K562 (cell line): ENCODE measurements around the gene PHOSPHO1. TPM values are rescaled to one million over a fixed set of nuclear protein-coding genes. Genes with fewer than 3 reads are reported as not detected.
A peak's percentile ranks its signal among the peaks of the same experiment; 100 is the strongest.

Experiments used
- ATAC-seq: fragments of 200-7000 bp; cut with Tn5 transposase; 3 replicates; pipeline ENCODE4 v1.9.1; 2020; ENCODE audit warnings: moderate library complexity
- BruUV-seq: library from RNA; stranded (reverse); fragments of 400-500 nt; replicated peaks from 2 replicates; lab custom pipeline; 2021; lab: Mats Ljungman, UMichigan
- CTCF ChIA-PET: fragments of 300-600 bp; formaldehyde crosslinking; extraction: SDS; loops from one replicate; lab custom pipeline; 2021; ENCODE audit warnings: low intra/inter-chr PET ratio; lab: Yijun Ruan, JAX
- POLR2A ChIA-PET: fragments of 300-600, 350-650 bp; sonication (Branson Sonifier 250); formaldehyde crosslinking; extraction: SDS; loops from one replicate; lab custom pipeline; 2021; ENCODE audit warnings: antibody characterized with exemption, inconsistent platforms; lab: Yijun Ruan, JAX
- DNase-seq, 4 experiments: peaks; one replicate each; pipeline versions ENCODE4 v3.0.0 to v3.0.0-alpha.2; 2011 to 2018; ENCODE audit warnings: low spot score in 3 of 4, mixed read lengths in 3 of 4; ENCODE audit errors: extremely low read depth in 1 of 4
- FAIRE-seq: peaks from 2 replicates; lab custom pipeline; 2011; peaks lifted over from hg19 to GRCh38; lab: Jason Lieb, UNC
- H2AFZ ChIP-seq: 2 replicates; pipeline ENCODE4 v1.6.0; 2011; ENCODE audit warnings: low read depth, low read length, control low read depth, inconsistent platforms
- H3K27ac ChIP-seq: fragments of 200-600 bp; 3 replicates; pipeline ENCODE4 v1.8.0; 2011; ENCODE audit warnings: low read depth, mild to moderate bottlenecking, control low read depth, inconsistent platforms, low read length, moderate library complexity, mixed read lengths; ENCODE audit errors: extremely low read depth
- H3K27me3 ChIP-seq, 2 experiments: fragments of 300-600 bp in 1 of 2; 2 replicates in 1 of 2; 3 replicates in 1 of 2; pipeline versions ENCODE4 v1.6.0 to v1.8.0; 2011; ENCODE audit warnings: inconsistent platforms in 2 of 2, low read length in 2 of 2, mild to moderate bottlenecking in 1 of 2, mixed read lengths in 1 of 2, moderate library complexity in 1 of 2; ENCODE audit not compliant: control insufficient read depth in 2 of 2, insufficient read depth in 2 of 2
- H3K36me3 ChIP-seq: fragments of 300-600 bp; 3 replicates; pipeline ENCODE4 v1.8.0; 2011; ENCODE audit warnings: mild to moderate bottlenecking, low read length, inconsistent platforms; ENCODE audit not compliant: control insufficient read depth, insufficient read depth
- H3K4me1 ChIP-seq, 2 experiments: fragments of 200-600 bp in 1 of 2; replicated peaks in 1 of 2; 2 replicates in 1 of 2; 3 replicates in 1 of 2; pipeline versions ENCODE4 v1.5.1 to v1.8.0; 2011; ENCODE audit warnings: inconsistent platforms in 2 of 2, low read length in 2 of 2, mild to moderate bottlenecking in 1 of 2, mixed read lengths in 1 of 2, moderate library complexity in 1 of 2; ENCODE audit not compliant: control insufficient read depth in 2 of 2, insufficient read depth in 2 of 2
- H3K4me2 ChIP-seq: 2 replicates; pipeline ENCODE4 v1.6.1; 2011; ENCODE audit warnings: low read length, control low read depth, inconsistent platforms, mixed read lengths; ENCODE audit not compliant: insufficient read depth
- H3K4me3 ChIP-seq: fragments of 200-600 bp; sonication (generic), shearing (Covaris generic); 2 replicates; pipeline ENCODE4 v1.5.1; 2016; ENCODE audit warnings: control low read depth, inconsistent platforms
- H3K79me2 ChIP-seq: fragments of 200-600 bp; 3 replicates; pipeline ENCODE4 v1.8.0; 2011; ENCODE audit warnings: low read length, inconsistent platforms; ENCODE audit not compliant: control insufficient read depth, insufficient read depth
- H3K9ac ChIP-seq, 2 experiments: 2 replicates each; pipeline versions ENCODE4 v1.6.0 to v1.6.1; 2011; ENCODE audit warnings: low read depth in 2 of 2, low read length in 2 of 2, control low read depth in 1 of 2, inconsistent platforms in 1 of 2, mild to moderate bottlenecking in 1 of 2, mixed read lengths in 1 of 2; ENCODE audit not compliant: insufficient read depth in 1 of 2
- H3K9me1 ChIP-seq: one replicate; pipeline ENCODE4 v1.6.0; 2011; ENCODE audit warnings: inconsistent platforms, mild to moderate bottlenecking, low read length, moderate library complexity; ENCODE audit not compliant: control insufficient read depth, insufficient read depth
- H3K9me3 ChIP-seq: replicated peaks from 2 replicates; pipeline ENCODE4 v1.5.1; 2011; ENCODE audit warnings: low read depth, low read length, inconsistent platforms; ENCODE audit not compliant: control insufficient read depth, insufficient read depth
- H4K20me1 ChIP-seq: replicated peaks from 2 replicates; pipeline ENCODE4 v1.6.1; 2011; ENCODE audit warnings: low read length, inconsistent platforms, mixed read lengths; ENCODE audit not compliant: control insufficient read depth, insufficient read depth
- CBX3 ChIP-seq, 2 experiments: IDR thresholded peaks; 1 replicate in 1 of 2; 2 replicates in 1 of 2; pipeline ENCODE4 v1.6.1; 2012; ENCODE audit warnings: inconsistent platforms in 2 of 2, low read length in 2 of 2, borderline replicate concordance in 1 of 2, control low read depth in 1 of 2
- HEY1 ChIP-seq: fragments of 250-450 bp; sonication (Bioruptor Pico); IDR thresholded peaks from 2 replicates; pipeline ENCODE4 v1.5.0; 2020; ENCODE audit warnings: mild to moderate bottlenecking, moderate library complexity, borderline replicate concordance
- KLF16 ChIP-seq: IDR thresholded peaks from 2 replicates; pipeline ENCODE4 v1.6.1; 2016; ENCODE audit warnings: antibody characterized with exemption
- RBFOX2 ChIP-seq: fragments of 200-400 bp; formaldehyde crosslinking; IDR thresholded peaks from 2 replicates; pipeline ENCODE4 v1.6.1; 2017; ENCODE audit warnings: low read depth, mild to moderate bottlenecking, low read length, moderate library complexity
- SMC3 ChIP-seq: conservative IDR thresholded peaks from 2 replicates; pipeline ENCODE4 v1.6.1; 2011; ENCODE audit warnings: low read depth, low read length, improper control_type of control experiment; ENCODE audit not compliant: insufficient read depth
- TAF9B ChIP-seq: fragments of 450-650 bp; IDR thresholded peaks from 2 replicates; pipeline ENCODE4 v1.6.1; 2018; ENCODE audit warnings: mild to moderate bottlenecking; ENCODE audit not compliant: partially characterized antibody
- TEAD2 ChIP-seq: fragments of 450-650 bp; IDR thresholded peaks from 2 replicates; pipeline ENCODE4 v1.6.1; 2016; ENCODE audit warnings: missing genetic modification characterization, control low read depth, missing compliant biosample characterization
- TRIM28 ChIP-seq: fragments of 450-650 bp; IDR thresholded peaks from 2 replicates; pipeline ENCODE4 v1.6.1; 2017
- WGBS: fragments of 100-300 bp; shearing (Covaris generic); methylation state at CpG from one replicate; pipeline ENCODE4 v1.1.6; 2016; ENCODE audit warnings: low coverage, mixed read lengths; ENCODE audit not compliant: insufficient coverage; ENCODE audit errors: missing lambda C conversion rate; 5-methylcytosine and 5-hydroxymethylcytosine counted together
- in situ Hi-C: fragments of 300-500 bp; cut with MboI; formaldehyde crosslinking; loops from 4 replicates; pipeline ENCODE4 v1.15.0; 2018; ENCODE audit warnings: inconsistent platforms, mixed read lengths
- intact Hi-C: fragments of 100-400 bp; cut with micrococcal nuclease; formaldehyde crosslinking; loops from 2 replicates; pipeline ENCODE4 v1.14.2; 2022
- polyA plus RNA-seq, 8 experiments: library from polyadenylated mRNA; depleted of rRNA in 4 of 8; stranded (reverse) in 5 of 8; unstranded in 3 of 8; fragments of >200 nt; fragmentation: Nextera tagmentation in 2 of 8; fragmentation: Illumina TruSeq in 1 of 8; extraction: Ambion mirVana in 2 of 8; extraction: Trizol in 1 of 8; gene quantifications; 2 replicates each; pipeline versions ENCODE4 v1.2.1 to v1.2.3, GENCODE V29; 2011 to 2014; ENCODE audit warnings: inconsistent platforms in 1 of 8, missing spikeins in 1 of 8
- total RNA-seq, 7 experiments: library from RNA; depleted of rRNA in 6 of 7; stranded (reverse); fragments of >200 nt in 6 of 7; fragmentation: Illumina TruSeq in 2 of 7; extraction: Trizol in 2 of 7; gene quantifications; 2 replicates each; pipeline versions ENCODE4 v1.2.1 to v1.2.3, GENCODE V29; 2011 to 2021; ENCODE audit warnings: low replicate concordance in 1 of 7
- TF ChIP-seq, protein P1 (sequence below), 2 experiments: fragments of 450-650 bp; IDR thresholded peaks; 2 replicates each; pipeline ENCODE4 v1.6.1; 2018; ENCODE audit warnings: mild to moderate bottlenecking in 2 of 2, low read depth in 1 of 2; ENCODE audit not compliant: partially characterized antibody in 2 of 2
- TF ChIP-seq, protein P2 (sequence below): fragments of 450-650 bp; conservative IDR thresholded peaks from 2 replicates; pipeline ENCODE4 v1.6.1; 2016; ENCODE audit warnings: missing genetic modification characterization, low read depth, mild to moderate bottlenecking, missing compliant biosample characterization, moderate library complexity
- TF ChIP-seq, protein P3 (sequence below): fragments of 250-450 bp; sonication (Bioruptor Pico); IDR thresholded peaks from 2 replicates; pipeline ENCODE4 v1.4.0; 2020; ENCODE audit warnings: mild to moderate bottlenecking, moderate library complexity
- TF ChIP-seq, protein P4 (sequence below): fragments of 450-650 bp; formaldehyde crosslinking; IDR thresholded peaks from 2 replicates; pipeline ENCODE4 v1.4.0; 2022; ENCODE audit warnings: missing genetic modification characterization

Gene PHOSPHO1
- total and polyA plus RNA-seq, 9 of the 15 experiments (the other 6 are each of a cell fraction or from before 2014, with no cell fraction given): 0.06 to 0.07 TPM; not detected in 7

DNA sequence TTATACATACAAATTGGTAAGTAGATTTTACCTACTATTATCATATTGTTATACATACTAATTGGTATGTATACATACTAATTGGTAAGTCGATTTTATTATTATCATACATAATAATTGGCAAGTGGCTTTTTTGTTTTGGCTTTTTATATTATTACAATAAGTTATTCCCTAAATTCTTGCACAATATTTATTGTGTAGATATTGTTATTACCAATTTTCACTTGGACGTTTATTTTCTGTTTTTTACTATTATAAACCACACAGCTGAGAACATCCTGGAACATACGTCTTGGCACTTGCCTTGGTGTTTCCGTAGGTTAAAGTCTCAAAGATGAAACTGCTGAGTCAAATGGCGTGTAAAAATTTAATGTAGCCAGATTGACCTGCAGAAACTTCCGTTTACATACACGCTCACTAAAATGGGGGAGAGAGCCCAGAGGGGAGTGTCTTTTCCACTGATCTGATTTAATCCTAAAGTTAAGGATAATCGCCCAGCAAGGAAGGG is 39.1 kb downstream of the PHOSPHO1 start:
- no peaks in the 10 kb centered on the region for H3K36me3 ChIP-seq
- H4K20me1 ChIP-seq: no peaks in the 10 kb centered on the region
- ATAC-seq: no peak
- H3K27me3 ChIP-seq: no peaks in the 10 kb centered on the region
- peak overlapping the region; percentile 99 for H2AFZ ChIP-seq
- TSS peak; percentile 92 for BruUV-seq
- H3K4me1 ChIP-seq: peaks cover 7 to 9% of the 10 kb centered on the region in 2 experiments; a peak in 3 of 5 replicates
- no peak for DNase-seq
- no peaks in the 10 kb centered on the region for H3K9me1 ChIP-seq
- H3K27ac ChIP-seq: peak overlapping the region; percentile 99
- no peaks in the 10 kb centered on the region for H3K79me2 ChIP-seq
- peak overlapping the region; percentile 95 to 97; a peak in 3 of 4 replicates for H3K9ac ChIP-seq
- peak overlapping the region; percentile 94 for H3K4me2 ChIP-seq
- 2% methylated on average over 8 of the region's 8 CpGs for WGBS
- peak overlapping the region; percentile 72 for H3K4me3 ChIP-seq
- H3K9me3 ChIP-seq: no peaks in the 10 kb centered on the region
- FAIRE-seq: no peak
- POLR2A ChIA-PET: interaction anchor here (0.6 to 1.7 kb wide), 6 partner anchors 9 to 249 kb away, joined by 3 to 9 read pairs (median 3); no protein-coding TSS in a partner anchor
- intact Hi-C loops: loop anchor here (5.0 kb wide), 2 partner anchors 36 to 299 kb away; partner anchors contain the start of gene ATP5MC1
- CTCF ChIA-PET: interaction anchor here (1.5 kb wide), 1 partner anchor 12 kb away, joined by 4 read pairs; no protein-coding TSS in a partner anchor
- in situ Hi-C loops: no loop called here
- no peak for TF ChIP-seq TRIM28
- no peak for TF ChIP-seq HEY1
- peak; percentile 12 for TF ChIP-seq TAF9B
- TF ChIP-seq, protein P1, sequence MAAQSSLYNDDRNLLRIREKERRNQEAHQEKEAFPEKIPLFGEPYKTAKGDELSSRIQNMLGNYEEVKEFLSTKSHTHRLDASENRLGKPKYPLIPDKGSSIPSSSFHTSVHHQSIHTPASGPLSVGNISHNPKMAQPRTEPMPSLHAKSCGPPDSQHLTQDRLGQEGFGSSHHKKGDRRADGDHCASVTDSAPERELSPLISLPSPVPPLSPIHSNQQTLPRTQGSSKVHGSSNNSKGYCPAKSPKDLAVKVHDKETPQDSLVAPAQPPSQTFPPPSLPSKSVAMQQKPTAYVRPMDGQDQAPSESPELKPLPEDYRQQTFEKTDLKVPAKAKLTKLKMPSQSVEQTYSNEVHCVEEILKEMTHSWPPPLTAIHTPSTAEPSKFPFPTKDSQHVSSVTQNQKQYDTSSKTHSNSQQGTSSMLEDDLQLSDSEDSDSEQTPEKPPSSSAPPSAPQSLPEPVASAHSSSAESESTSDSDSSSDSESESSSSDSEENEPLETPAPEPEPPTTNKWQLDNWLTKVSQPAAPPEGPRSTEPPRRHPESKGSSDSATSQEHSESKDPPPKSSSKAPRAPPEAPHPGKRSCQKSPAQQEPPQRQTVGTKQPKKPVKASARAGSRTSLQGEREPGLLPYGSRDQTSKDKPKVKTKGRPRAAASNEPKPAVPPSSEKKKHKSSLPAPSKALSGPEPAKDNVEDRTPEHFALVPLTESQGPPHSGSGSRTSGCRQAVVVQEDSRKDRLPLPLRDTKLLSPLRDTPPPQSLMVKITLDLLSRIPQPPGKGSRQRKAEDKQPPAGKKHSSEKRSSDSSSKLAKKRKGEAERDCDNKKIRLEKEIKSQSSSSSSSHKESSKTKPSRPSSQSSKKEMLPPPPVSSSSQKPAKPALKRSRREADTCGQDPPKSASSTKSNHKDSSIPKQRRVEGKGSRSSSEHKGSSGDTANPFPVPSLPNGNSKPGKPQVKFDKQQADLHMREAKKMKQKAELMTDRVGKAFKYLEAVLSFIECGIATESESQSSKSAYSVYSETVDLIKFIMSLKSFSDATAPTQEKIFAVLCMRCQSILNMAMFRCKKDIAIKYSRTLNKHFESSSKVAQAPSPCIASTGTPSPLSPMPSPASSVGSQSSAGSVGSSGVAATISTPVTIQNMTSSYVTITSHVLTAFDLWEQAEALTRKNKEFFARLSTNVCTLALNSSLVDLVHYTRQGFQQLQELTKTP (IDR thresholded peaks at IDR 0.05; ENCODE audit: low read depth in 1 of 2, partially characterized antibody in 2 of 2): no peak
- TF ChIP-seq KLF16: no peak
- no peak for TF ChIP-seq SMC3
- TF ChIP-seq, protein P2, sequence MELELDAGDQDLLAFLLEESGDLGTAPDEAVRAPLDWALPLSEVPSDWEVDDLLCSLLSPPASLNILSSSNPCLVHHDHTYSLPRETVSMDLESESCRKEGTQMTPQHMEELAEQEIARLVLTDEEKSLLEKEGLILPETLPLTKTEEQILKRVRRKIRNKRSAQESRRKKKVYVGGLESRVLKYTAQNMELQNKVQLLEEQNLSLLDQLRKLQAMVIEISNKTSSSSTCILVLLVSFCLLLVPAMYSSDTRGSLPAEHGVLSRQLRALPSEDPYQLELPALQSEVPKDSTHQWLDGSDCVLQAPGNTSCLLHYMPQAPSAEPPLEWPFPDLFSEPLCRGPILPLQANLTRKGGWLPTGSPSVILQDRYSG: no peak
- TF ChIP-seq CBX3 (IDR thresholded peaks at IDR 0.05; ENCODE audit: borderline replicate concordance in 1 of 2, low read length in 2 of 2): no peak
- TF ChIP-seq TEAD2 (tag): no peak
- no peak for TF ChIP-seq RBFOX2
- TF ChIP-seq, protein P3, sequence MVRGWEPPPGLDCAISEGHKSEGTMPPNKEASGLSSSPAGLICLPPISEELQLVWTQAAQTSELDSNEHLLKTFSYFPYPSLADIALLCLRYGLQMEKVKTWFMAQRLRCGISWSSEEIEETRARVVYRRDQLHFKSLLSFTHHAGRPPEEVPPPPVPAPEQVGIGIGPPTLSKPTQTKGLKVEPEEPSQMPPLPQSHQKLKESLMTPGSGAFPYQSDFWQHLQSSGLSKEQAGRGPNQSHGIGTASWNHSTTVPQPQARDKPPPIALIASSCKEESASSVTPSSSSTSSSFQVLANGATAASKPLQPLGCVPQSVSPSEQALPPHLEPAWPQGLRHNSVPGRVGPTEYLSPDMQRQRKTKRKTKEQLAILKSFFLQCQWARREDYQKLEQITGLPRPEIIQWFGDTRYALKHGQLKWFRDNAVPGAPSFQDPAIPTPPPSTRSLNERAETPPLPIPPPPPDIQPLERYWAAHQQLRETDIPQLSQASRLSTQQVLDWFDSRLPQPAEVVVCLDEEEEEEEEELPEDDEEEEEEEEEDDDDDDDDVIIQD (CRISPR knock-in tag): no peak
- TF ChIP-seq, protein P4, sequence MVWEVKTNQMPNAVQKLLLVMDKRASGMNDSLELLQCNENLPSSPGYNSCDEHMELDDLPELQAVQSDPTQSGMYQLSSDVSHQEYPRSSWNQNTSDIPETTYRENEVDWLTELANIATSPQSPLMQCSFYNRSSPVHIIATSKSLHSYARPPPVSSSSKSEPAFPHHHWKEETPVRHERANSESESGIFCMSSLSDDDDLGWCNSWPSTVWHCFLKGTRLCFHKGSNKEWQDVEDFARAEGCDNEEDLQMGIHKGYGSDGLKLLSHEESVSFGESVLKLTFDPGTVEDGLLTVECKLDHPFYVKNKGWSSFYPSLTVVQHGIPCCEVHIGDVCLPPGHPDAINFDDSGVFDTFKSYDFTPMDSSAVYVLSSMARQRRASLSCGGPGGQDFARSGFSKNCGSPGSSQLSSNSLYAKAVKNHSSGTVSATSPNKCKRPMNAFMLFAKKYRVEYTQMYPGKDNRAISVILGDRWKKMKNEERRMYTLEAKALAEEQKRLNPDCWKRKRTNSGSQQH (CRISPR knock-in tag): no peak
